A549 (cell line): ENCODE measurements around the gene TMEM79. TPM values are rescaled to one million over a fixed set of nuclear protein-coding genes. Genes with fewer than 3 reads are reported as not detected.

Experiments used
- ATAC-seq, 2 experiments: fragments of 200-7000 bp in 1 of 2; fragments of >200 bp in 1 of 2; cut with Nextera tagmentation in 1 of 2; cut with Tn5 transposase in 1 of 2; 3 replicates each; pipeline versions ENCODE4 v1.8.0 to v1.9.1; 2018 to 2020; ENCODE audit warnings: mild to moderate bottlenecking in 1 of 2, moderate library complexity in 1 of 2
- CTCF ChIA-PET: fragments of 300-600 bp; sonication (Branson Sonifier 250); formaldehyde crosslinking; extraction: SDS; loops from one replicate; lab custom pipeline; 2021; ENCODE audit warnings: antibody characterized with exemption, inconsistent platforms; lab: Yijun Ruan, JAX
- POLR2A ChIA-PET: fragments of 350-600 bp; formaldehyde crosslinking; extraction: SDS; loops from one replicate; lab custom pipeline; 2021; ENCODE audit warnings: antibody characterized with exemption, inconsistent platforms; lab: Yijun Ruan, JAX
- DNase-seq, 2 experiments: peaks; one replicate each; pipeline versions ENCODE4 v3.0.0 to v3.0.0-alpha.2; 2011 to 2016; ENCODE audit warnings: low read depth in 1 of 2, low spot score in 1 of 2
- FAIRE-seq: peaks from 2 replicates; lab custom pipeline; 2011; peaks lifted over from hg19 to GRCh38; lab: Jason Lieb, UNC
- H3K27ac ChIP-seq, 2 experiments: fragments of >200 bp; sonication (Bioruptor Twin); formaldehyde crosslinking; 3 replicates each; pipeline ENCODE4 v1.5.1; 2016 to 2017
- H3K4me1 ChIP-seq: fragments of >200 bp; sonication (Bioruptor Twin); formaldehyde crosslinking; 3 replicates; pipeline ENCODE4 v1.6.1; 2016
- H3K4me2 ChIP-seq: fragments of >200 bp; sonication (Bioruptor Twin); formaldehyde crosslinking; 3 replicates; pipeline ENCODE4 v1.6.1; 2016
- H3K4me3 ChIP-seq: fragments of >200 bp; sonication (Bioruptor Twin); formaldehyde crosslinking; 3 replicates; pipeline ENCODE4 v1.5.1; 2016
- H3K9me3 ChIP-seq: fragments of >200 bp; sonication (Bioruptor Twin); formaldehyde crosslinking; 3 replicates; pipeline ENCODE4 v1.6.1; 2016
- BHLHE40 ChIP-seq: IDR thresholded peaks from 2 replicates; pipeline ENCODE4 v1.6.1; 2012; ENCODE audit warnings: low read depth, low read length, inconsistent platforms
- CHD2 ChIP-seq: fragments of 150-350 bp; IDR thresholded peaks from 2 replicates; pipeline ENCODE4 v1.6.1; 2014; ENCODE audit warnings: low read length; ENCODE audit not compliant: partially characterized antibody
- E2F6 ChIP-seq: IDR thresholded peaks from 2 replicates; pipeline ENCODE4 v1.6.1; 2012; ENCODE audit warnings: low read depth, borderline replicate concordance
- EP300 ChIP-seq, 2 experiments: fragments of >200 bp; sonication (Bioruptor Twin); formaldehyde crosslinking; IDR thresholded peaks; 2 replicates in 1 of 2; 3 replicates in 1 of 2; pipeline ENCODE4 v1.6.1; 2016 to 2017
- FOSB ChIP-seq: fragments of 250-450 bp; sonication (Bioruptor Pico); IDR thresholded peaks from 2 replicates; pipeline ENCODE4 v1.5.0; 2020; ENCODE audit warnings: mild to moderate bottlenecking, moderate library complexity
- FOSL2 ChIP-seq, 2 experiments: fragments of 450-650 bp in 1 of 2; fragments of >200 bp in 1 of 2; sonication (Bioruptor Twin) in 1 of 2; formaldehyde crosslinking; IDR thresholded peaks; 2 replicates each; pipeline versions ENCODE4 v1.5.0 to v1.6.1; 2016 to 2020; ENCODE audit warnings: mild to moderate bottlenecking in 1 of 2, moderate library complexity in 1 of 2
- GATA3 ChIP-seq: IDR thresholded peaks from 2 replicates; pipeline ENCODE4 v1.6.1; 2012; ENCODE audit warnings: borderline replicate concordance
- HOXB5 ChIP-seq: fragments of 250-450 bp; sonication (Bioruptor Pico); IDR thresholded peaks from 2 replicates; pipeline ENCODE4 v1.5.0; 2020; ENCODE audit warnings: mild to moderate bottlenecking, moderate library complexity
- JUNB ChIP-seq: fragments of >200 bp; sonication (Bioruptor Twin); formaldehyde crosslinking; IDR thresholded peaks from 2 replicates; pipeline ENCODE4 v1.6.1; 2016
- KDM5A ChIP-seq: fragments of 200-600 bp; sonication (generic); IDR thresholded peaks from 2 replicates; pipeline ENCODE4 v1.6.1; 2016; ENCODE audit warnings: antibody characterized with exemption, mild to moderate bottlenecking
- MAZ ChIP-seq: fragments of 150-350 bp; IDR thresholded peaks from 2 replicates; pipeline ENCODE4 v1.6.1; 2014; ENCODE audit warnings: antibody characterized with exemption, low read depth, low read length, borderline replicate concordance
- NR3C1 ChIP-seq: fragments of >200 bp; sonication (Bioruptor Twin); formaldehyde crosslinking; IDR thresholded peaks from 3 replicates; pipeline ENCODE4 v1.6.1; 2017
- PBX3 ChIP-seq: IDR thresholded peaks from 2 replicates; pipeline ENCODE4 v1.6.1; 2012
- PHF8 ChIP-seq: fragments of 200-600 bp; sonication (generic); IDR thresholded peaks from 2 replicates; pipeline ENCODE4 v1.6.1; 2016; ENCODE audit warnings: low read depth, mild to moderate bottlenecking, antibody characterized with exemption, moderate library complexity, borderline replicate concordance
- POLR2A ChIP-seq: IDR thresholded peaks from 2 replicates; pipeline ENCODE4 v1.6.1; 2012; ENCODE audit warnings: mild to moderate bottlenecking, low read length
- RARB ChIP-seq: fragments of 250-450 bp; sonication (Bioruptor Pico); IDR thresholded peaks from 2 replicates; pipeline ENCODE4 v1.8.0; 2021; ENCODE audit warnings: mild to moderate bottlenecking, moderate library complexity
- RCOR1 ChIP-seq: fragments of 150-350 bp; IDR thresholded peaks from 2 replicates; pipeline ENCODE4 v1.6.1; 2014; ENCODE audit warnings: antibody characterized with exemption, low read length, low read depth
- RFX5 ChIP-seq: fragments of 450-650 bp; IDR thresholded peaks from 2 replicates; pipeline ENCODE4 v1.7.1; 2014; ENCODE audit warnings: antibody characterized with exemption, mild to moderate bottlenecking, moderate library complexity
- TFCP2L1 ChIP-seq: fragments of 250-450 bp; sonication (Bioruptor Pico); IDR thresholded peaks from 2 replicates; pipeline ENCODE4 v1.5.0; 2021; ENCODE audit warnings: mild to moderate bottlenecking
- ZC3H11A ChIP-seq: fragments of 450-650 bp; IDR thresholded peaks from 2 replicates; pipeline ENCODE4 v1.6.1; 2014; ENCODE audit warnings: antibody characterized with exemption, mild to moderate bottlenecking
- ZSCAN20 ChIP-seq: fragments of 250-450 bp; sonication (Bioruptor Pico); IDR thresholded peaks from 2 replicates; pipeline ENCODE4 v1.8.0; 2022; ENCODE audit warnings: mild to moderate bottlenecking, moderate library complexity
- WGBS: methylation state at CpG from one replicate; pipeline ENCODE4 v1.1.6; 2017; ENCODE audit errors: missing lambda C conversion rate; 5-methylcytosine and 5-hydroxymethylcytosine counted together
- polyA plus RNA-seq, 4 experiments: library from polyadenylated mRNA; depleted of rRNA in 3 of 4; stranded (reverse); fragments of >200 nt; fragmentation: RNase III in 1 of 4; extraction: RNeasy Plus Mini Kit Qiagen cat#74134 plus additional on column Dnase treatment in 1 of 4; gene quantifications; 2 replicates in 3 of 4; 3 replicates in 1 of 4; pipeline ENCODE4 v1.2.3, GENCODE V29; 2011 to 2017
- TF ChIP-seq, protein P1 (sequence below): IDR thresholded peaks from 2 replicates; pipeline ENCODE4 v1.6.1; 2012
- TF ChIP-seq, protein P2 (sequence below): fragments of 250-450 bp; sonication (Bioruptor Pico); IDR thresholded peaks from 2 replicates; pipeline ENCODE4 v1.5.0; 2021; ENCODE audit warnings: mild to moderate bottlenecking, moderate library complexity, borderline replicate concordance
- TF ChIP-seq, protein P3 (sequence below): fragments of >200 bp; sonication (Bioruptor Twin); formaldehyde crosslinking; IDR thresholded peaks from 3 replicates; pipeline ENCODE4 v1.6.1; 2016

TMEM79 gene
- polyA plus RNA-seq, 2 of the 4 experiments (the other 2 are of a cell fraction), result 6.3 to 7.2 TPM

DNA sequence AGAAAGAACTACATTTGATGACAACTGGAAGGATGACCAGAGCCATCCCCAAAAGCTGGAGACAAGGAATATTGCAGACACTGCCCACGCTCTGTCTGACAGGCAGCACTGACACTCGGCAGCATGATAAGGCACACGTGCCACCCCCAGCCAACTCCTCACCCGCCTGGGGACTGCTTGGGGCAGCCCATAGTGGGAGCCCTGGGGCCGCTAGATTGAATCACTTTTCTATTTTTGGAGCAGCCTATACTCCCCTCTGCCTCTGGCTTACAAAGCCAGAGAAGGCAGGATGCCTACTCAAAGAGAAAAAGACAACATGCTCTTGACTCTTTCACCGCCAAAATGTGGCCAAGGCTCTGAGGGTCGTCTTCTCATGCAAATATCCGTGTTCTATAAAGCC lies 2.8 kb upstream of the TMEM79 start:
- FAIRE-seq (no peak), ATAC-seq (peak in 1 of 2 experiments; percentile 2; a peak in 1 of 6 replicates), DNase-seq (no peak)
- CTCF ChIA-PET, result interaction anchor here (0.6 to 3.1 kb wide), 9 partner anchors 9 to 87 kb away, joined by 3 to 9 read pairs (median 4); partner anchors contain the start of gene SLC25A44
- no peak for TF ChIP-seq GATA3
- TF ChIP-seq, protein P1, sequence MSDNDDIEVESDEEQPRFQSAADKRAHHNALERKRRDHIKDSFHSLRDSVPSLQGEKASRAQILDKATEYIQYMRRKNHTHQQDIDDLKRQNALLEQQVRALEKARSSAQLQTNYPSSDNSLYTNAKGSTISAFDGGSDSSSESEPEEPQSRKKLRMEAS, result 0 out of 2 replicates have a peak, but pooled peaks have one; percentile 25
- TF ChIP-seq, protein P2, sequence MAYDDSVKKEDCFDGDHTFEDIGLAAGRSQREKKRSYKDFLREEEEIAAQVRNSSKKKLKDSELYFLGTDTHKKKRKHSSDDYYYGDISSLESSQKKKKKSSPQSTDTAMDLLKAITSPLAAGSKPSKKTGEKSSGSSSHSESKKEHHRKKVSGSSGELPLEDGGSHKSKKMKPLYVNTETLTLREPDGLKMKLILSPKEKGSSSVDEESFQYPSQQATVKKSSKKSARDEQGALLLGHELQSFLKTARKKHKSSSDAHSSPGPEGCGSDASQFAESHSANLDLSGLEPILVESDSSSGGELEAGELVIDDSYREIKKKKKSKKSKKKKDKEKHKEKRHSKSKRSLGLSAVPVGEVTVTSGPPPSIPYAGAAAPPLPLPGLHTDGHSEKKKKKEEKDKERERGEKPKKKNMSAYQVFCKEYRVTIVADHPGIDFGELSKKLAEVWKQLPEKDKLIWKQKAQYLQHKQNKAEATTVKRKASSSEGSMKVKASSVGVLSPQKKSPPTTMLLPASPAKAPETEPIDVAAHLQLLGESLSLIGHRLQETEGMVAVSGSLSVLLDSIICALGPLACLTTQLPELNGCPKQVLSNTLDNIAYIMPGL (CRISPR knock-in tag), result no peak
- Histone ChIP-seq H3K27ac (peak overlapping the region; percentile 90 to 95; a peak in 4 of 6 replicates), H3K9me3 (no peaks in the 10 kb centered on the region), H3K4me1 (peaks cover 21% of the 10 kb centered on the region), H3K4me3 (peak overlapping the region; percentile 83), H3K4me2 (peak overlapping the region; percentile 100)
- POLR2A ChIA-PET, result no interaction called here
- 47% methylated on average over 8 of the region's 8 CpGs for WGBS

- Histone ChIP-seq H3K27ac (peak overlapping the region; percentile 90 to 95), H3K4me1 (peaks cover 21% of the 10 kb centered on the region), H3K4me3 (peak overlapping the region; percentile 83), H3K4me2 (peak overlapping the region; percentile 100), H3K9me3 (no peaks in the 10 kb centered on the region)
- 11% methylated on average over 22 of the region's 22 CpGs for WGBS
- peak; percentile 56 to 58 for ATAC-seq
- FAIRE-seq, result no peak
- POLR2A ChIA-PET, result interaction anchor here (0.8 to 2.6 kb wide), 10 partner anchors 10 to 168 kb away, joined by 3 to 19 read pairs (median 6); partner anchors contain the start of genes CCT3, GLMP, PMF1 and TSACC
- TF ChIP-seq JUNB (no peak), RFX5 (no peak), ZSCAN20 (no peak), EP300 (IDR thresholded peaks at IDR 0.05) (no peak), FOSL2 (IDR thresholded peaks at IDR 0.05) (no peak), FOSL2 (CRISPR knock-in tag; IDR thresholded peaks at IDR 0.05) (no peak), PBX3 (no peak), MAZ (no peak), ZC3H11A (no peak), POLR2A (no peak), NR3C1 (no peak), CHD2 (no peak), FOSB (CRISPR knock-in tag) (no peak), HOXB5 (no peak)
- peak in 1 of 2 experiments; percentile 53 for DNase-seq
- CTCF ChIA-PET, result interaction anchor here (0.6 to 3.1 kb wide), 10 partner anchors 10 to 191 kb away, joined by 3 to 9 read pairs (median 3); partner anchors contain the start of gene SLC25A44
These were observed 2.2 kb upstream of the TMEM79 start for GRCh38 chr1:156281693-156282478.

DNA sequence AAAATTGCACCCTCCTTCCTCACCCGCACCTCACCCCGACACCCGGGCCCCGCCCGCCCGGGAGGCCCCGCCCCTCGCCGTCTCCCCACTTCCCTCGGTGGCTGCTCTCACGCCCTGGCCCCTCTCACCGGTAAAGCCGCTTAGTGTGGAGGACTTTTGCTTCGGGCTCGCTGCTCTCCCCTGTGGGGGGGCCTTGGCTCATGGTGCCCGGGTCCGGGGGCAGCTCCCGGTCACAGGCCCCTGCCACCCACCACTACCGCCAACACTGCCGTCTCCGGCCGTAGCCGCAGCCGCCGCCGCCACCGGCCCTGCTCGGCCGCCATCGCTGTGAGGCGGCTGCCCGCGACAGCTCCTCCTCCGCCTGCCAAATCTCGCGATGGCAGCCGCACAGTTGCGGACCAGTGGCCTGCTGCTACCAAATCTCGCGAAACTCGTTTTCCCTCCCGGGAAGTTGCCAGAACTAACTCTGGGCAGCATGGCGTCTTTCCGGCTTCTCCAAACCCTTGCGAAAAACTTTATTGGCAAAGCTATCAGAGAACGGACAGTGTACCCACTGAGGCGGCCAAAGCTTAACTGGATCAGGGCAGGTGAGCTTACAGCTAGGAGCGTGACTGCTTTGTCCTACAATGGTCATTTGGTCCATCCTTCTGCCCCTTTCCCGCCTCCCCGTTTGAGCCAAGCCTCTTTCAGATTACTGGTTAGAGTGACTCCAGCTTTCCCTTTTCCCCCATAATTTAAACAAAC lies 1.5 kb upstream of the TMEM79 start, which contains the start of gene SMG5:
Gene SMG5, minus strand, starts transcription at position 347 of the 744 bp plus-strand sequence. Its CDS starts 145 bp downstream, at position 202.
- 4% methylated on average over 13 of the region's 50 CpGs for WGBS
- Histone ChIP-seq H3K4me3 (peak within 1 kb of the TSS; percentile 83), H3K4me2 (peak within 1 kb of the TSS; percentile 100), H3K27ac (peak within 1 kb of the TSS; percentile 90 to 95), H3K4me1 (peaks cover 21% of the 10 kb centered on the region), H3K9me3 (no peaks in the 10 kb centered on the region)
- ChIA-PET POLR2A (interaction anchor here (0.5 to 2.6 kb wide), 11 partner anchors 11 to 169 kb away, joined by 3 to 19 read pairs (median 5); partner anchors contain the start of genes CCT3, GLMP, PMF1 and TSACC), CTCF (interaction anchor here (1.0 to 3.1 kb wide), 6 partner anchors 10 to 163 kb away, joined by 3 to 9 read pairs (median 4); no protein-coding TSS in a partner anchor)
- FAIRE-seq (no peak), DNase-seq (peak; percentile 92 to 98), ATAC-seq (peak; percentile 89 to 97)
- TF ChIP-seq PHF8 (peak; percentile 98), RARB (CRISPR knock-in tag) (0 out of 2 replicates have a peak, but pooled peaks have one; percentile 28), RCOR1 (no peak), TFCP2L1 (CRISPR knock-in tag) (peak; percentile 85; the same call in 1 of the 2 replicates), KDM5A (peak; percentile 83), GATA3 (peak; percentile 84), MAZ (0 out of 2 replicates have a peak, but pooled peaks have one; percentile 58), BHLHE40 (no peak), PBX3 (peak; percentile 45; the same call in 1 of the 2 replicates), E2F6 (peak; percentile 83)
- TF ChIP-seq, protein P3, sequence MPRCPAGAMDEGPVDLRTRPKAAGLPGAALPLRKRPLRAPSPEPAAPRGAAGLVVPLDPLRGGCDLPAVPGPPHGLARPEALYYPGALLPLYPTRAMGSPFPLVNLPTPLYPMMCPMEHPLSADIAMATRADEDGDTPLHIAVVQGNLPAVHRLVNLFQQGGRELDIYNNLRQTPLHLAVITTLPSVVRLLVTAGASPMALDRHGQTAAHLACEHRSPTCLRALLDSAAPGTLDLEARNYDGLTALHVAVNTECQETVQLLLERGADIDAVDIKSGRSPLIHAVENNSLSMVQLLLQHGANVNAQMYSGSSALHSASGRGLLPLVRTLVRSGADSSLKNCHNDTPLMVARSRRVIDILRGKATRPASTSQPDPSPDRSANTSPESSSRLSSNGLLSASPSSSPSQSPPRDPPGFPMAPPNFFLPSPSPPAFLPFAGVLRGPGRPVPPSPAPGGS, result peak; percentile 93
